ENCODE results near the gene ACE2.

- TF ChIP-seq, protein P1, sequence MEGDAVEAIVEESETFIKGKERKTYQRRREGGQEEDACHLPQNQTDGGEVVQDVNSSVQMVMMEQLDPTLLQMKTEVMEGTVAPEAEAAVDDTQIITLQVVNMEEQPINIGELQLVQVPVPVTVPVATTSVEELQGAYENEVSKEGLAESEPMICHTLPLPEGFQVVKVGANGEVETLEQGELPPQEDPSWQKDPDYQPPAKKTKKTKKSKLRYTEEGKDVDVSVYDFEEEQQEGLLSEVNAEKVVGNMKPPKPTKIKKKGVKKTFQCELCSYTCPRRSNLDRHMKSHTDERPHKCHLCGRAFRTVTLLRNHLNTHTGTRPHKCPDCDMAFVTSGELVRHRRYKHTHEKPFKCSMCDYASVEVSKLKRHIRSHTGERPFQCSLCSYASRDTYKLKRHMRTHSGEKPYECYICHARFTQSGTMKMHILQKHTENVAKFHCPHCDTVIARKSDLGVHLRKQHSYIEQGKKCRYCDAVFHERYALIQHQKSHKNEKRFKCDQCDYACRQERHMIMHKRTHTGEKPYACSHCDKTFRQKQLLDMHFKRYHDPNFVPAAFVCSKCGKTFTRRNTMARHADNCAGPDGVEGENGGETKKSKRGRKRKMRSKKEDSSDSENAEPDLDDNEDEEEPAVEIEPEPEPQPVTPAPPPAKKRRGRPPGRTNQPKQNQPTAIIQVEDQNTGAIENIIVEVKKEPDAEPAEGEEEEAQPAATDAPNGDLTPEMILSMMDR (IDR thresholded peaks at IDR 0.05; ENCODE audit: borderline replicate concordance, extremely low read depth, low read length, poor library complexity, severe bottlenecking): no peak
- no peak for TF ChIP-seq EZH2 (IDR thresholded peaks at IDR 0.05; ENCODE audit: borderline replicate concordance, low read depth, low read length, severe bottlenecking)
These were observed 77.7 kb downstream of the ACE2 start for GRCh38 chrX:15523088-15523487.
